HL-60/S4 treated with retinoic acid at 250 ng/mL for 4 days and 3 days (cell line): ENCODE measurements around the gene PPDPF.
"Not testable (repeated sequence)": the region's sequence is repeated elsewhere in the genome, so short reads cannot be mapped to it uniquely, and the experiment has no call there.

ENCODE experiments used
- in situ Hi-C: fragments of 300-500 bp; cut with MboI; formaldehyde crosslinking; loops from 2 replicates; pipeline ENCODE4 v1.7.0; 2022; ENCODE audit warnings: low sequenced_read_pairs

PPDPF gene

GRCh38 chr20:63520504-63520933 lies at the start of gene PPDPF:
Gene PPDPF, plus strand, starts transcription at chr20:63520765. Its CDS starts 544 bp downstream, at chr20:63521309.
- in situ Hi-C loops, result no loop called here

GRCh38 chr20:63471002-63471716 lies 49.4 kb upstream of the PPDPF start:
- in situ Hi-C loops, result no loop called here

- in situ Hi-C loops, result no loop called here
Observed at GRCh38 chr20:63471717-63471980, 48.9 kb upstream of the PPDPF start.

DNA sequence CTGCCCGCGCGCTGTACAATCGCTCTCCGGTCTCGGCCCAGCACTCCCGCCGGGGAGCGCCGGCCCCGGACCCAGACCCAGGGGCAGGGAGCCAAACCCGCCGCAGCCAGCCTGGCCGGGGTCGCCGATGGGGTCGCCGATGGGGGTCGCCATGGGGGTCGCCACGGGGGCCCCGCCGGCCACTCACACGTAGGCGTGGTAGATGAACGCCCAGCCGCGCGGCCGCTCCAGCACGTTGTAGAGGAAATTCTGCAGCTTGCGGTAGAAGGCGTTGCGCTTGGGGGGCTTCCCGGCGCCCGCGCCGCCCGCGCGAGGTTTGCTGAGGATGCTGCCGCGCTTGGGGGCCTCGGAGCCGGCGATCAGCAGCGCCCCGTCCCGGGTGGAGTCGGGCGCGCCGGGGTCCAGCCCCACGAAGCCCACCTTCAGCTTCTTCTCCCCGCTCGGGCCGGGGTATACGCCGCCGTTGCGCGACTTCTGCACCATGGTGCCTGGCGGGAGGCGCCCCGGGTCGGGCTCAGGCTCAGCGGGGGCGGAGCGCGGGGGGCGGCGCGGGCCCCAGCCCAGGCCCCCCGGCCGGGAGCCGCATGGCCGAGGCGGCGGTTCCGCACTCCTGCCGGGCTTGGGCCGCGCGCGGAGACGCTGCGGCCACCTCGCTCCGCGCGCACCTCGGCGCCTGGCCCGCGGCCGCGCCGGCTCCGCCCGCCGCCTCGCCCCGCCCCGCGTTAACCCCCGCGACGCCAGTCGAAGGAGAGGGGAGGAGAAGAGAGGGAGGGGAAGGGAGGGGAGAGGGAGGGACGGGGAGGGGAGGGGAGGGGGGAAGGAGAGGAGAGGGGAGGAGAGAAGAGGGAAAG lies 48.4 kb upstream of the PPDPF start, which contains the start of gene KCNQ2:
Gene KCNQ2, minus strand, starts transcription at position 675 of the 851 bp plus-strand sequence. Its CDS starts 192 bp downstream, at position 483.
- in situ Hi-C loops, result no loop called here

DNA sequence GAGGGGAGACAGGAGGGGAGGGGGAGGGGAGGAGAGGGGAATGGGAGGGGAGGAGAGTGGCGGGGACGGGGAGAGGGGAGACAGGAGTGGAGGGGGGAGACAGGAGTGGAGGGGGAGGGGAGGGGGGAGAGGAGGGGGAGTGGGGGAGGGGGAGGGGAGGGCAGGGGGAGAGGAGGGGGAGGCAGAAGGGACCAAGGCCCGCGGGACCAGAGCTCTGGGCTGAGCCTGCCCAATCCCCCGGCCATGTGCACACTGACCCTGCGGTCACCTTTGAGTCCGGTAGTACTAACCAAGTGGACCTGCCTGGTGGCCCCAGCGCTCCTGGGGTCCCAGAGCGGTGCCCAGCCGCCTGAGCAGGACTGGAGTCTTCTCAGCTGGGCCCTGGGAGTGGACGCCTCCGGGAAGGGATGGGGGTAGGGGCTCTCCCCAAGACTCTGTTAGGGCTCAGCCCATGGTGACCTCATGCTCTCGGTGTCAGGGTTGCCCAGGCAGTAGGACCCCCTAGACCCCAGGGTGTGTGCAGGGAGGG lies 47.6 kb upstream of the PPDPF start:
- in situ Hi-C loops, result no loop called here

GRCh38 chr20:63473555-63474449 lies 46.8 kb upstream of the PPDPF start:
- in situ Hi-C loops, result no loop called here

DNA sequence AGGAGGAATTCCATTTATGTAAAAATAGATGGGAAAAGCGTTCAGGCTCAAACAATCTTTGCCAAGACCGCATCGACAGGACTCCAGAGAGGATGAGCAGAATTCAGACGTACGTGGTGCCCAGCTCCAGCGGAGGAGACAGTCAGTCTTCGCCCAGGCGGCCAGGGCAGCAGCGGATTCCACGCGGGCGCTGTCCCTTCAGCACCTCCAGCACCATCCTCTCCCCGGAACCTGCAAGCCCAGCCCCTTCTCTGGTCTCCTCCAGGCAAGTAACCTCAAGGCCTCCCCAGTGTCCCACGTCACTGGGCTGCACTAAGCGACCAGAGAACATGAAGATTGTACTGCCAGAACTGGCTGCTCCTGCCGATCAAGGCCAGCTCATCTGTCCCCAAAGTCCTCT lies 45.4 kb upstream of the PPDPF start:
- in situ Hi-C loops, result no loop called here

GRCh38 chr20:63477061-63477616 lies 43.4 kb upstream of the PPDPF start:
- in situ Hi-C loops, result no loop called here

- in situ Hi-C loops, result no loop called here
Observed at GRCh38 chr20:63477944-63478343, 42.6 kb upstream of the PPDPF start.

GRCh38 chr20:63478346-63479302 lies 41.9 kb upstream of the PPDPF start:
- in situ Hi-C loops, result no loop called here

DNA sequence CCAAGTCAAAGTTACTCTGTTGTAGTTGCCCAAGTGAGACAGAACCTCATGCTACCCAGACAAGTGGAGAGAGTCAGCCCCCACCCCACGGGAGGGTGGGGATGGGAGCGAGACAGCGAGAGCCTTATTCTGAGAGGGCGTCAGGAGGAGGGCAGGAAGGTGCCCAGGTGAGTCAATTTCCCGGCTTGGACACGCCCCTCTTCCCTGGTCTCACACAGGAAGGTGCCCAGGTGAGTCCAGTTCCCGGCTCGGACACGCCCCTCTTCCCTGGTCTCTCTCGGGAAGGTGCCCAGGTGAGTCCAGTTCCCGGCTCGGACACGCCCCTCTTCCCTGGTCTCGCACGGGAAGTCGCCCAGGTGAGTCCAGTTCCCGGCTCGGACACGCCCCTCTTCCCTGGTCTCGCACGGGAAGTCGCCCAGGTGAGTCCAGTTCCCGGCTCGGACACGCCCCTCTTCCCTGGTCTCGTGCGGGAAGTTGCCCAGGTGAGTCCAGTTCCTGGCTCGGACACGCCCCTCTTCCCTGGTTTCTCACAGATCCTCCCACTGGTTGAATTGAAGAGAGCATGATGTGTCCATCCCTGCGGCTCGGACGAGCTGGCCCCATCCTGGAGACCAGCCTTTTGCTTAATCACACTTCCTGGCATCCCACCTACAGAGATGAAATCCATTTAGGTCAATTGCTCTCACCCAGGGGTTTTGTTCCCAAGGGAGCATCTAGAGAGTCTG lies 40.7 kb upstream of the PPDPF start:
- in situ Hi-C loops, result not testable (repeated sequence)

- in situ Hi-C loops, result no loop called here
Observed at GRCh38 chr20:63481503-63481902, 39.1 kb upstream of the PPDPF start.

- in situ Hi-C loops, result no loop called here
Observed at GRCh38 chr20:63482021-63482587, 38.5 kb upstream of the PPDPF start.

GRCh38 chr20:63483834-63484233 lies 36.7 kb upstream of the PPDPF start:
- in situ Hi-C loops, result no loop called here

- in situ Hi-C loops, result no loop called here
Observed at GRCh38 chr20:63484236-63484635, 36.3 kb upstream of the PPDPF start.

DNA sequence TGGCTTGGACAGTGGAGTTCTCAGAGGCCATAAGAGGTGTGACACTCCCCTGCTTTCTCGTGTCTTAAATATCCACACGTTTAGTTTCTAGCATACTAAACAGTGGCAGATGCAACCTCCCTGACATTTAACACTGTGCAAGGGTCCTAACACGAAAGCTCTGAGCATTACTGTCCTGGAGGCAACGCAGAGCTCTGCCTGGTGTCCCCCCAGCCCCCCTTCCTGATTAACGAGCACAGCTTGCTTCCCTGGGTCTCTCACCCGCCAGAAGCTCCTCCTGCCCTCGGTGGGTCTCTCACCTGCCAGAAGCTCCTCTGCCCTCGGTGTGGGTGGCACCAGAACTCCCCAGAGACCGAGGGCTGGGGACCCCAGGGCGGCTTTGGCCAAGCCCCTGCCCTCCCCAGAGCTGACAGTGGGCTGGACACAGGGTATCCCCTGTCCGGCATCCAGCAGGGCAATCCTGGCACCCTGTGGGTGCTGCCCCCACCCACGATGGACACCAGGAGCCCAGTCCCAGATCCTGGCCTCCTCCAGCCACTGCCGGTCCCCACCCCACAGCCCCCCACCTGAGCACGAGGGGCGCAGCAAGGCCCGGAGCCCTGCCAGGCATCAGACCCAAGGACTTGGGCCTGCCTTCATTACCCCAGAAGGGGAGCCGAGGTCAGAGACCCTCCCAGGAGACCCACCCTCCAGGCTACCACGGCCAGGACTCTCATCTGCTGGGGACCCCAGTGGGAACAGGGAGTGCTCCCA lies 35.7 kb upstream of the PPDPF start:
- in situ Hi-C loops, result no loop called here

- in situ Hi-C loops, result no loop called here
Observed at GRCh38 chr20:63486300-63486855, 34.2 kb upstream of the PPDPF start.
